Glutamatergic neuron (in vitro differentiated cells): ENCODE results near the gene CA5A. TPM values are rescaled to one million over a fixed set of nuclear protein-coding genes. Genes with fewer than 3 reads are reported as not detected.

Source experiments
- DNase-seq: peaks from one replicate; pipeline ENCODE4 v3.0.0; 2022
- H3K27ac Mint-ChIP-seq: one replicate; pipeline ENCODE4 v1.8.0; 2020; ENCODE audit warnings: mild to moderate bottlenecking, mixed read lengths, inconsistent platforms; ENCODE audit not compliant: unreplicated experiment
- H3K27me3 Mint-ChIP-seq: one replicate; pipeline ENCODE4 v1.8.0; 2020; ENCODE audit warnings: mild to moderate bottlenecking, moderate library complexity, mixed read lengths, inconsistent platforms; ENCODE audit not compliant: unreplicated experiment
- H3K36me3 Mint-ChIP-seq: one replicate; pipeline ENCODE4 v1.8.0; 2020; ENCODE audit warnings: mild to moderate bottlenecking, mixed read lengths, inconsistent platforms; ENCODE audit not compliant: unreplicated experiment
- H3K4me1 Mint-ChIP-seq: one replicate; pipeline ENCODE4 v1.8.0; 2020; ENCODE audit warnings: mild to moderate bottlenecking, low read depth, mixed read lengths, inconsistent platforms; ENCODE audit not compliant: unreplicated experiment
- H3K4me3 Mint-ChIP-seq: one replicate; pipeline ENCODE4 v1.8.0; 2020; ENCODE audit warnings: mild to moderate bottlenecking, mixed read lengths, inconsistent platforms; ENCODE audit not compliant: unreplicated experiment
- H3K9me3 Mint-ChIP-seq: one replicate; pipeline ENCODE4 v1.8.0; 2020; ENCODE audit warnings: mild to moderate bottlenecking, moderate library complexity, mixed read lengths, inconsistent platforms; ENCODE audit not compliant: unreplicated experiment
- total RNA-seq: library from RNA; stranded (reverse); fragmentation: NEBNext Ultra II Directional; extraction: Animal tissue kit (Norgen Biotek cat#: 25700); gene quantifications from one replicate; pipeline ENCODE4 v1.2.1, GENCODE V29; 2021; ENCODE audit not compliant: unreplicated experiment
- TF ChIP-seq, protein P1 (sequence below): fragments of 200-600 bp; sonication (generic); IDR thresholded peaks from one replicate; pipeline ENCODE4 v1.5.0; 2021; ENCODE audit not compliant: partially characterized antibody, unreplicated experiment

The CA5A gene
- total RNA-seq, 1 donor from 2014 or later, result not detected

DNA sequence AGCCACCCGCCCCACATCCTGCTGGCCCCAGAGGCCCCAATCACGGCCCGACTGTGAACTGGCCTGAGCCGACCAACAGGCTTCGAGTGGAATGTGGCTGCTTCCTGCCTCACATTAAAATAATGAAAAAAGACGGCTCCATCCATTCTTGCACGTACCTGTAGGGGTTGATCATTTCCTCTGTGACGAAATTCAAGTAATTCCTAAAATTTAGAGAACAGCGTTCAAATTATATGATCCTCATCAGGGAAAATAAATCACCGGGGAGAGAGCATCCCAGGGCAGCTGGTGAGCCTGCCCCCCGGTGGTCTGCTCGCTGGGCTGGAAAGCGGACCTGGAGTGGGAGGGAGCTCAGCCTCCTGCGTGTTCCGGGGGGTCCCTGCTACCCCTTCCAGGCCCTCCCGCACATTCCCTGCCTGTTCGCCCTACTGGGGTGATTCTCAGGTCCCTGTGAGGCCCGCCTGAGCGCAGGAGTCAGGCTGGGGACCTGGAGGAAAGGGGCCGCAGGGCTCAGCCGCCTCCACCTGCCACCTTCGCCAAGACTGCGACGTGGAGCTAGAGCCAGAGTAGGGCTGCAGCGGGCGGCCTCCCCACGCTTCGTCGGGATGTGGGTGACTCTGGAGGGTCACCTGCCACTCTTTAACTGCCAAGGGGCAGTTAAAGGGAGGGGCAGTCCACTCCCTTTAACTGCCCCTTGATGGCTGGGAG is 95.9 kb downstream of the CA5A start:
- Mint-ChIP-seq H3K27ac (no peak overlapping the region), H3K9me3 (peaks cover 14% of the 10 kb centered on the region), H3K27me3 (peaks cover 11% of the 10 kb centered on the region), H3K36me3 (no peaks in the 10 kb centered on the region), H3K4me1 (peaks cover 19% of the 10 kb centered on the region), H3K4me3 (no peak overlapping the region)
- TF ChIP-seq, protein P1, sequence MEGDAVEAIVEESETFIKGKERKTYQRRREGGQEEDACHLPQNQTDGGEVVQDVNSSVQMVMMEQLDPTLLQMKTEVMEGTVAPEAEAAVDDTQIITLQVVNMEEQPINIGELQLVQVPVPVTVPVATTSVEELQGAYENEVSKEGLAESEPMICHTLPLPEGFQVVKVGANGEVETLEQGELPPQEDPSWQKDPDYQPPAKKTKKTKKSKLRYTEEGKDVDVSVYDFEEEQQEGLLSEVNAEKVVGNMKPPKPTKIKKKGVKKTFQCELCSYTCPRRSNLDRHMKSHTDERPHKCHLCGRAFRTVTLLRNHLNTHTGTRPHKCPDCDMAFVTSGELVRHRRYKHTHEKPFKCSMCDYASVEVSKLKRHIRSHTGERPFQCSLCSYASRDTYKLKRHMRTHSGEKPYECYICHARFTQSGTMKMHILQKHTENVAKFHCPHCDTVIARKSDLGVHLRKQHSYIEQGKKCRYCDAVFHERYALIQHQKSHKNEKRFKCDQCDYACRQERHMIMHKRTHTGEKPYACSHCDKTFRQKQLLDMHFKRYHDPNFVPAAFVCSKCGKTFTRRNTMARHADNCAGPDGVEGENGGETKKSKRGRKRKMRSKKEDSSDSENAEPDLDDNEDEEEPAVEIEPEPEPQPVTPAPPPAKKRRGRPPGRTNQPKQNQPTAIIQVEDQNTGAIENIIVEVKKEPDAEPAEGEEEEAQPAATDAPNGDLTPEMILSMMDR, result no peak
- DNase-seq, result no peak

DNA sequence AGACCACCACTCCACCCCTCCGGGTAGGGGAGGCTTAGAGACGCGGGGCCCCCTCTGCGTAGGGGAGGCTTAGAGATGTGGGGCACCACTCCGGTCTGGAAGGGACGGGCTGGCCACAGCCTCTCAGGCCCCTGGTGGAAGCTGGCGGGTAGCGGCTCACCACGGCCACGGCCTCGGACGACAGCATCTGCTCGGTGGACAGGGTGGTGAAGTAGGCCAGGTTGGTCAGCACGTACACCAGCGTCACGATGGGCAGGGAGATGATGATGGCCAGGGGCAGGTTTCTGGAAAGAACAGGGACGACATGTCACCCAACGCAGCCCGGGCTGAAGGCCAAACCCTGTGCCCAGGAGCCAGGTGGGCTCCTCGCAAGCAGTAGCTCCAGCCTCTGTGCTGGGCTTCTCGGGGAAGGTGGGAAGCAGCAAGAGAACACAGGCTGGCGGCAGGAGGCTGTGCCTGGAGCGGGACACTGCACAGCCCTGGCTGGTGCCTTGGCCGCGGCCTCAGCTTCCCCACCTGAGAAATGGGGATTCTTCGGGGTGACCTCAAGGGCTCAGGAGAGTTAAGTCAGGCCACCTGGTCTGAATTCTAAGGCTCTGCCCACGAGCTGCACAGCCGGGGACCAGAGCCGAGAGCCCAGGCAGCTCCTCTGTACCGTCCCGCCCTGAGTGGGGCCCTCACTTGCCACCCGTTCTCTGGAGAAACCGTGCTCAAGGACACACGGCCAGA is 96.6 kb downstream of the CA5A start:
- no peaks in the 10 kb centered on the region for H3K36me3 Mint-ChIP-seq
- DNase-seq, result no peak
- TF ChIP-seq, protein P1, result no peak
- peaks cover 13% of the 10 kb centered on the region for H3K9me3 Mint-ChIP-seq
- no peak overlapping the region for H3K27ac Mint-ChIP-seq
- H3K4me1 Mint-ChIP-seq, result peaks cover 18% of the 10 kb centered on the region
- no peak overlapping the region for H3K4me3 Mint-ChIP-seq
- H3K27me3 Mint-ChIP-seq, result peaks cover 10% of the 10 kb centered on the region

DNA sequence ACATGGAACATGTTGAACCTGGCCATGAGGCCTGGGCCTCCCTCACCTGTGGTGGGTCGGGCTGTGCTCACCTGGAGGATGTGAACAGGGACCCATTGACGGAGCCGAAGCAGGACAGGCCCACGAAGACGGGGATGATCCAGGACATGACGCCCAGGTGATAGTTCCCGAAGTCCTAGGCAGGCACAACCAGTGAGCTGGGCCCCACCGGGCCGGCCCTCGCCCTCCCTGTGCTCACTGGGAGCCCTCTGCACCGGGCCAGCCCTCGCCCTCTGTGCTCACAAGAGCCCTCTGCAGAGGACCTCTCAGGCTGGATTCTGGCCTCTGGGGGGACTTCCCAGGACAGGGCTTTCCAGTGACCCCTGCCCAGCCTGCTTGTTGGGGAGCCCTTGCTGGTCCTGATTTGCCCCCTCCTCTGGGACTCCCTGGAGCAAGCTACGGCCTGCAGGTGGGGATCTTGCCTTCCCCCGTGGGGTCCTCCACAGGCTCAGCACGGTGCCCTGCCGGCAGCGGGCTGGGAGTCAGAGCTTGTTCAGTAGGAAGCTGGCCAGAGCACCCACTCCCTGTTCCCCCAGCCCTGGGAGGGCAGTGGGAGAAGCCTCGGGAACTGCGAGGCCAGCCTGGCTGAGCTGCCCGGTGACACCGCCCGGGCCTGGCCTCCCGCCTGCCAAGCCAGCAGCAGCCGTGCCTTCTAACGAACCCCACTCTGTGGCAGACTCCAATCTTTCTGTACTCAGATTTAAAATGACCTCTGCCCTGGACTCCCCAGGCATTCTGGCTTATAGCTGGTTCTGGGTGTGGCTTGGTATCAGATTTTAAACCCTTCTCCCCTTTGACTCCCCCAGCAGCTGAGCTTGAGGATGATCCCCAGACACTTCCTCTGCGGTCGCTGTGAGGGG is 97.4 kb downstream of the CA5A start:
- no peaks in the 10 kb centered on the region for H3K36me3 Mint-ChIP-seq
- H3K9me3 Mint-ChIP-seq, result peaks cover 12% of the 10 kb centered on the region
- TF ChIP-seq, protein P1, result no peak
- DNase-seq, result no peak
- H3K4me3 Mint-ChIP-seq, result no peak overlapping the region
- H3K4me1 Mint-ChIP-seq, result peaks cover 13% of the 10 kb centered on the region
- no peak overlapping the region for H3K27ac Mint-ChIP-seq
- H3K27me3 Mint-ChIP-seq, result peaks cover 7% of the 10 kb centered on the region

Other genes starting within 250 kb of the CA5A start
- 65.4 TPM for gene KLHDC4, start 170.5 kb downstream of the CA5A start, total RNA-seq
- 205 TPM for gene SLC7A5, start 67.0 kb downstream of the CA5A start, total RNA-seq
- gene BANP, start 14.9 kb upstream of the CA5A start, total RNA-seq, result 25.5 TPM